Measurements from ENCODE around the gene MANBA.

DNA sequence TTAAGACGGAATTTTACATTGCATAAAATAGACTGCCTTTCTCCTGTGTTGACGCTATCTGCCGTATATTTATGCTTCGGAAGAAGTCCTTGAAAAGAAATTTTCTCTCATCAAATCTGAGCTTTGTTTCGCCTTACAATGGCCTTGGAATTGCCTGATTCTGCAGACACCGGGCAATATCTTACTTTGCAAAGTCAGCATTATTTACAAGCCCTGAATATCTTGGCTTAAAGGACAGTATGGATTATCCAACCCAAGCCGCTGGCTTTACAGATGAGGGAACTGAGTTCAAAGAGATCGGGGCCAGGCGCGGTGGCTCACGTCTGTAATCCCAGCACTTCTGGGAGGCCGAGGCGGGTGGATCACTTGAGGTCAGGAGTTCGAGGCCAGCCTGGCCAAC is 1.1 kb upstream of the MANBA start:
- TF ChIP-seq CTCF (conservative IDR thresholded peaks at IDR 0.05) (no peak), ZFX (IDR thresholded peaks at IDR 0.05) (no peak)
